DND-41 (cell line): Measurements from ENCODE around the gene WASL.
"Not testable (repeated sequence)": the region's sequence is repeated elsewhere in the genome, so short reads cannot be mapped to it uniquely, and the experiment has no call there.

Experiments used
- ATAC-seq: fragments of 200-7000 bp; cut with Tn5 transposase; 3 replicates; pipeline ENCODE4 v1.9.1; 2021; ENCODE audit warnings: low read depth; ENCODE audit not compliant: insufficient read depth
- DNase-seq: peaks from one replicate; pipeline ENCODE4 v3.0.0-alpha.2; 2020
- H2AFZ ChIP-seq: 2 replicates; pipeline ENCODE4 v1.6.0; 2012; ENCODE audit warnings: low read depth, low read length
- H3K27ac ChIP-seq: 2 replicates; pipeline ENCODE4 v1.5.1; 2012; ENCODE audit warnings: low read length, inconsistent platforms
- H3K27me3 ChIP-seq: fragments of 200-600 bp; sonication (generic); 2 replicates; pipeline ENCODE4 v1.6.0; 2012; ENCODE audit warnings: low read length, mild to moderate bottlenecking, inconsistent platforms; ENCODE audit not compliant: insufficient read depth, poor library complexity
- H3K36me3 ChIP-seq: 2 replicates; pipeline ENCODE4 v1.5.1; 2012; ENCODE audit warnings: low read length, inconsistent platforms; ENCODE audit not compliant: insufficient read depth
- H3K4me1 ChIP-seq: 2 replicates; pipeline ENCODE4 v1.5.1; 2012; ENCODE audit warnings: mild to moderate bottlenecking, low read length; ENCODE audit not compliant: insufficient read depth
- H3K4me2 ChIP-seq: 2 replicates; pipeline ENCODE4 v1.6.0; 2012; ENCODE audit warnings: mild to moderate bottlenecking, moderate library complexity, low read length, inconsistent platforms; ENCODE audit not compliant: insufficient read depth
- H3K4me3 ChIP-seq, 2 experiments: fragments of 200-600 bp in 1 of 2; shearing (Covaris generic) in 1 of 2; 2 replicates each; pipeline ENCODE4 v1.5.1; 2012 to 2016; ENCODE audit warnings: inconsistent platforms in 2 of 2, low read length in 2 of 2, mild to moderate bottlenecking in 2 of 2, low read depth in 1 of 2, moderate library complexity in 1 of 2
- H3K79me2 ChIP-seq: 2 replicates; pipeline ENCODE4 v1.6.0; 2012; ENCODE audit warnings: low read length, inconsistent platforms; ENCODE audit not compliant: insufficient read depth
- H3K9ac ChIP-seq: 2 replicates; pipeline ENCODE4 v1.6.0; 2012; ENCODE audit warnings: low read depth, mild to moderate bottlenecking, inconsistent platforms, low read length, moderate library complexity
- H3K9me3 ChIP-seq: 2 replicates; pipeline ENCODE4 v1.5.1; 2012; ENCODE audit warnings: low read length, moderate library complexity, mild to moderate bottlenecking, inconsistent platforms; ENCODE audit not compliant: insufficient read depth, severe bottlenecking
- H4K20me1 ChIP-seq: 2 replicates; pipeline ENCODE4 v1.6.0; 2012; ENCODE audit warnings: low read length; ENCODE audit not compliant: insufficient read depth
- CTCF ChIP-seq: IDR thresholded peaks from 2 replicates; pipeline ENCODE4 v1.5.1; 2012; ENCODE audit warnings: borderline replicate concordance, low read length, moderate library complexity, mild to moderate bottlenecking; ENCODE audit not compliant: poor library complexity, severe bottlenecking; ENCODE audit errors: extremely low read depth
- EZH2 ChIP-seq: IDR thresholded peaks from 3 replicates; pipeline ENCODE4 v1.6.1; 2012; ENCODE audit warnings: borderline replicate concordance, low read depth, mild to moderate bottlenecking, moderate library complexity, low read length, inconsistent platforms; ENCODE audit not compliant: severe bottlenecking

Gene WASL

GRCh38 chr7:123725586-123726171, 23.1 kb downstream of the WASL start:
- DNase-seq (no peak), ATAC-seq (no peak)
- Histone ChIP-seq H3K79me2 (peaks cover 99% of the 10 kb centered on the region), H2AFZ (no peak overlapping the region), H3K36me3 (peaks cover 2% of the 10 kb centered on the region; the same call in 1 of the 2 replicates), H3K4me2 (peak overlapping the region; percentile 58), H3K4me1 (peaks cover 66% of the 10 kb centered on the region), H3K4me3 (0 out of 4 replicates have a peak overlapping the region, but pooled peaks of 1 of the 2 experiments have one; percentile 1), H3K9me3 (no peaks in the 10 kb centered on the region), H4K20me1 (peaks cover 36% of the 10 kb centered on the region; the same call in 1 of the 2 replicates), H3K9ac (peak overlapping the region; percentile 50), H3K27ac (peak overlapping the region; percentile 89), H3K27me3 (no peaks in the 10 kb centered on the region)
- TF ChIP-seq CTCF: no peak
- TF ChIP-seq EZH2: no peak

- Histone ChIP-seq H3K4me1 (peaks cover 66% of the 10 kb centered on the region), H3K27me3 (no peaks in the 10 kb centered on the region), H4K20me1 (peaks cover 41% of the 10 kb centered on the region), H3K79me2 (peaks cover 99% of the 10 kb centered on the region), H2AFZ (no peak overlapping the region), H3K4me3 (peak overlapping the region in 1 of 2 experiments; percentile 23; a peak in 1 of 4 replicates), H3K36me3 (peaks cover 2% of the 10 kb centered on the region; the same call in 1 of the 2 replicates), H3K4me2 (peak overlapping the region; percentile 58), H3K9me3 (no peaks in the 10 kb centered on the region), H3K9ac (peak overlapping the region; percentile 50), H3K27ac (peak overlapping the region; percentile 89)
- ATAC-seq (peak; percentile 87), DNase-seq (peak; percentile 20)
- no peak for TF ChIP-seq CTCF
- TF ChIP-seq EZH2: no peak
Observed at GRCh38 chr7:123724817-123725253, 24.0 kb downstream of the WASL start.

- Histone ChIP-seq H3K9ac (peak overlapping the region; percentile 50; the same call in 1 of the 2 replicates), H3K27me3 (no peaks in the 10 kb centered on the region), H3K27ac (peak overlapping the region; percentile 89), H3K4me1 (peaks cover 66% of the 10 kb centered on the region), H3K79me2 (peaks cover 99% of the 10 kb centered on the region), H2AFZ (no peak overlapping the region), H3K4me3 (no peak overlapping the region), H4K20me1 (peaks cover 50% of the 10 kb centered on the region), H3K4me2 (peak overlapping the region; percentile 58; the same call in 1 of the 2 replicates), H3K36me3 (peaks cover 2% of the 10 kb centered on the region; the same call in 1 of the 2 replicates), H3K9me3 (no peaks in the 10 kb centered on the region)
- no peak for DNase-seq
- TF ChIP-seq CTCF (no peak), EZH2 (no peak)
- no peak for ATAC-seq
Observed at GRCh38 chr7:123723913-123724312, 24.9 kb downstream of the WASL start.

GRCh38 chr7:123720527-123720926, 28.3 kb downstream of the WASL start:
- not testable (repeated sequence) for H2AFZ ChIP-seq, H3K36me3 ChIP-seq, H3K27ac ChIP-seq, ATAC-seq, H3K9me3 ChIP-seq, H3K9ac ChIP-seq, H3K27me3 ChIP-seq, DNase-seq, H3K4me2 ChIP-seq, H3K4me3 ChIP-seq
- Histone ChIP-seq H4K20me1 (peaks cover 43% of the 10 kb centered on the region), H3K79me2 (peaks cover 98% of the 10 kb centered on the region), H3K4me1 (peaks cover 56% of the 10 kb centered on the region)
